Testis (tissue), 2 donors: ENCODE measurements around the gene ZIC5.

ENCODE experiments used
- CTCF ChIP-seq, 3 experiments: fragments of 450-650 bp in 2 of 3; fragments of 200-600 bp in 1 of 3; sonication (generic) in 1 of 3; IDR thresholded peaks; one replicate each; pipeline ENCODE4 v1.5.1; 2016 to 2019; ENCODE audit warnings: antibody characterized with exemption in 3 of 3, mild to moderate bottlenecking in 2 of 3, moderate library complexity in 1 of 3
- POLR2A ChIP-seq: fragments of 450-650 bp; IDR thresholded peaks from one replicate; pipeline ENCODE4 v1.6.1; 2017; ENCODE audit warnings: antibody characterized with exemption, mild to moderate bottlenecking, moderate library complexity

GRCh38 chr13:99993660-99994637 is 22.4 kb upstream of the ZIC5 start:
- TF ChIP-seq CTCF (IDR thresholded peaks at IDR 0.05) (no peak), POLR2A (no peak)
